Panc1 (cell line): ENCODE data around the gene ST7L. TPM values are rescaled to one million over a fixed set of nuclear protein-coding genes. Genes with fewer than 3 reads are reported as not detected.

Experiments used
- ATAC-seq: fragments of 200-7000 bp; cut with Tn5 transposase; 2 replicates; pipeline ENCODE4 v1.9.1; 2020; ENCODE audit warnings: mild to moderate bottlenecking, moderate library complexity
- BruUV-seq: library from RNA; stranded (reverse); fragments of 400-500 nt; replicated peaks from 2 replicates; lab custom pipeline; 2021; lab: Mats Ljungman, UMichigan
- CTCF ChIA-PET: fragments of 300-600 bp; sonication (Branson Sonifier 250); formaldehyde crosslinking; loops from one replicate; lab custom pipeline; 2022; ENCODE audit warnings: antibody characterized with exemption; lab: Charles Lee
- POLR2A ChIA-PET: fragments of 300-600 bp; sonication (Branson Sonifier 250); formaldehyde crosslinking; loops from one replicate; lab custom pipeline; 2022; ENCODE audit warnings: antibody characterized with exemption; lab: Charles Lee
- DNase-seq: peaks from one replicate; pipeline ENCODE4 v3.0.0-alpha.2; 2010; ENCODE audit warnings: low read depth, low spot score
- H3K27ac ChIP-seq: 2 replicates; pipeline ENCODE4 v1.5.1; 2011; ENCODE audit warnings: mild to moderate bottlenecking, low read length, inconsistent platforms
- H3K27me3 ChIP-seq: fragments of 200-500 bp; sonication (Bioruptor generic); 2 replicates; pipeline ENCODE4 v1.6.0; 2014; ENCODE audit warnings: low read length, inconsistent platforms; ENCODE audit not compliant: control insufficient read depth, insufficient read depth
- H3K36me3 ChIP-seq: fragments of 200-500 bp; sonication (Bioruptor generic); 2 replicates; pipeline ENCODE4 v1.5.1; 2014; ENCODE audit warnings: inconsistent platforms, mild to moderate bottlenecking, low read length, moderate library complexity; ENCODE audit not compliant: control insufficient read depth, insufficient read depth
- H3K4me1 ChIP-seq: 2 replicates; pipeline ENCODE4 v1.5.1; 2011; ENCODE audit warnings: inconsistent platforms, mild to moderate bottlenecking, low read length, moderate library complexity; ENCODE audit not compliant: control insufficient read depth, insufficient read depth
- H3K4me3 ChIP-seq, 2 experiments: 2 replicates each; pipeline ENCODE4 v1.5.1; 2011 to 2012; ENCODE audit warnings: low read depth in 2 of 2, low read length in 2 of 2, mild to moderate bottlenecking in 2 of 2, inconsistent platforms in 1 of 2, moderate library complexity in 1 of 2
- H3K9me3 ChIP-seq: fragments of 200-500 bp; sonication (Bioruptor generic); 2 replicates; pipeline ENCODE4 v1.5.1; 2014; ENCODE audit warnings: low read depth, mild to moderate bottlenecking, inconsistent platforms, low read length, moderate library complexity; ENCODE audit not compliant: control insufficient read depth, insufficient read depth
- CTCF ChIP-seq: fragments of 450-650 bp; IDR thresholded peaks from 2 replicates; pipeline ENCODE4 v1.5.1; 2017; ENCODE audit warnings: mild to moderate bottlenecking
- POLR2AphosphoS5 ChIP-seq: IDR thresholded peaks from 2 replicates; pipeline ENCODE4 v1.6.1; 2012; ENCODE audit warnings: mild to moderate bottlenecking, low read depth, low read length, moderate library complexity
- REST ChIP-seq, 2 experiments: IDR thresholded peaks; 2 replicates each; pipeline ENCODE4 v1.6.1; 2011 to 2012; ENCODE audit warnings: low read depth in 2 of 2, control low read depth in 1 of 2, low read length in 1 of 2, mild to moderate bottlenecking in 1 of 2, moderate library complexity in 1 of 2; ENCODE audit not compliant: insufficient read depth in 1 of 2
- SIN3A ChIP-seq: IDR thresholded peaks from 2 replicates; pipeline ENCODE4 v1.6.1; 2012; ENCODE audit warnings: low read depth, mild to moderate bottlenecking, low read length, moderate library complexity, borderline replicate concordance; ENCODE audit not compliant: insufficient read depth
- TCF7L2 ChIP-seq: IDR thresholded peaks from 2 replicates; pipeline ENCODE4 v1.6.1; 2011; ENCODE audit warnings: mild to moderate bottlenecking, low read depth, low read length, inconsistent platforms
- in situ Hi-C: cut with HindIII; loops from 2 replicates; pipeline ENCODE4 v1.10.0; 2016; ENCODE audit warnings: low sequenced_read_pairs, low pct_unique_long_range_greater_than_20kb
- intact Hi-C: fragments of 100-400 bp; cut with micrococcal nuclease; formaldehyde crosslinking; loops from one replicate; pipeline ENCODE4 v1.10.0; 2022; ENCODE audit not compliant: unreplicated experiment
- total RNA-seq: library from RNA; stranded (reverse); gene quantifications from one replicate; pipeline ENCODE4 v1.2.1, GENCODE V29; 2021; ENCODE audit not compliant: unreplicated experiment

The ST7L gene
- total RNA-seq, 1 experiment from 2014 or later = 13.4 TPM

- no peak overlapping the region for H3K27ac ChIP-seq
- no peaks in the 10 kb centered on the region for H3K4me1 ChIP-seq
- no peaks in the 10 kb centered on the region; the same call in 1 of the 2 replicates for H3K36me3 ChIP-seq
- no peaks in the 10 kb centered on the region for H3K9me3 ChIP-seq
- POLR2A ChIA-PET = no interaction called here
- in situ Hi-C loops = no loop called here
- no peaks in the 10 kb centered on the region for H3K27me3 ChIP-seq
- CTCF ChIA-PET = no interaction called here
- DNase-seq = no peak
- intact Hi-C loops = no loop called here
- no peak overlapping the region for H3K4me3 ChIP-seq
- BruUV-seq = no TSS peak
- ATAC-seq = no peak
- TF ChIP-seq REST (IDR thresholded peaks at IDR 0.05; ENCODE audit: insufficient read depth in 1 of 2, low read depth in 2 of 2, low read length in 1 of 2) = no peak
- no peak for TF ChIP-seq SIN3A
- TF ChIP-seq POLR2AphosphoS5 = no peak
- TF ChIP-seq TCF7L2 = no peak
- no peak for TF ChIP-seq CTCF
Observed at GRCh38 chr1:112554411-112554810, 64.5 kb downstream of the ST7L start.

- Histone ChIP-seq H3K4me1 (peaks cover 7% of the 10 kb centered on the region; the same call in 1 of the 2 replicates), H3K9me3 (no peaks in the 10 kb centered on the region), H3K27me3 (no peaks in the 10 kb centered on the region), H3K4me3 (no peak overlapping the region), H3K27ac (no peak overlapping the region), H3K36me3 (no peaks in the 10 kb centered on the region)
- no peak for ATAC-seq
- in situ Hi-C loops (no loop called here), intact Hi-C loops (no loop called here)
- ChIA-PET POLR2A (no interaction called here), CTCF (no interaction called here)
- DNase-seq = no peak
- no TSS peak for BruUV-seq
- TF ChIP-seq REST (IDR thresholded peaks at IDR 0.05; ENCODE audit: insufficient read depth in 1 of 2, low read depth in 2 of 2, low read length in 1 of 2) = no peak
- no peak for TF ChIP-seq CTCF
- TF ChIP-seq POLR2AphosphoS5 = no peak
- no peak for TF ChIP-seq SIN3A
- no peak for TF ChIP-seq TCF7L2
Observed at GRCh38 chr1:112549590-112549989, 69.4 kb downstream of the ST7L start.
